Central memory CD8-positive, alpha-beta T cell (primary cell): ENCODE measurements around the gene TMEM107.
A peak's percentile ranks its signal among the peaks of the same experiment; 100 is the strongest.

Experiments
- ATAC-seq: fragments of 150-1000 bp; cut with Tn5 transposase; replicated peaks from 2 replicates; pipeline ENCODE4 v1.10.0; 2022; ENCODE audit warnings: mild to moderate bottlenecking, moderate FRiP score, moderate number of reproducible peaks; ENCODE audit not compliant: poor library complexity, severe bottlenecking; ENCODE audit errors: extremely low read depth
- DNase-seq, 2 donors: peaks; one replicate each; pipeline ENCODE4 v3.0.0; 2021; ENCODE audit warnings: low spot score in 2 of 2
- H3K27ac Mint-ChIP-seq: one replicate; pipeline ENCODE4 v1.8.0; 2022; ENCODE audit warnings: low read depth, mild to moderate bottlenecking, moderate library complexity, mixed read lengths
- H3K27me3 Mint-ChIP-seq: one replicate; pipeline ENCODE4 v1.8.0; 2022; ENCODE audit warnings: mixed read lengths
- H3K36me3 Mint-ChIP-seq: one replicate; pipeline ENCODE4 v1.8.0; 2022; ENCODE audit warnings: mild to moderate bottlenecking, moderate library complexity, mixed read lengths; ENCODE audit not compliant: insufficient read depth
- H3K4me1 Mint-ChIP-seq: one replicate; pipeline ENCODE4 v1.8.0; 2022; ENCODE audit warnings: mixed read lengths
- H3K4me3 Mint-ChIP-seq: one replicate; pipeline ENCODE4 v1.8.0; 2022; ENCODE audit warnings: mild to moderate bottlenecking, moderate library complexity, mixed read lengths
- H3K9me3 Mint-ChIP-seq: one replicate; pipeline ENCODE4 v1.8.0; 2022; ENCODE audit warnings: mixed read lengths

The TMEM107 gene

DNA sequence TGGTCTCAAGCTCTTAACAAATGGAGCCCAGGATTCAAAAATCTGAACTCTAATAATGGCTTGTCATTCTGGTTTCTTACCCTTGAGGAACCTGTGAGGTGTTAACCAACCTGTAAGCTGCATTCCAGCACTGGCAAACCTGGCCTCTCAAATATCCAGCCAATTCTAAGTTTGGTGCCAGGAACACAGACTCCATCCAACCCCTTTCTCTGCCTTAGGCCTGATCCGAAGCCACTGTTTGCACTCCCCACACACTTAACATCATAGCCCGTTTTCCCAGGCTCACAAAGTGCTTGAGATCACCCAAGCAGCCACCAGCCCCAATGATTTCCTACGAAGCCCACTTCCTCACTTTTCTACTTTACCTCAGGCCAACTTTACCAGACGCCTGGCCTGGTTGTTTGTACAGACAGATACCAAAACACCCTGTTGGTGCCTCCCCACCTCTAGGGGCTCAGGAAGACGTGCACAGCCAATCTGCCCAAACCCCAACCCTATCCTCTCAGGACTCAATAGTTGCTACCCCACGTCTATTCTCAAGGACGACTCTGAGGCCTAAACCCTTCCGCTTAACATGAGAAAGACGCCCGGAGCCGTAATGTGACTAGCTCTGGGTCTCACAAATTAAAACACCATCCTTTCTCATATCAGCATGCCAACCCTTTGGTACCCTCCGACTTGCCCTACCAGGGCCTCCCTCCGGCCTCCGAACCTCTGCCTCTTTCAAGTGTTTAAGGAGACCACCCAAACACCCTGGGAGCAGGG lies 20.8 kb downstream of the TMEM107 start:
- Mint-ChIP-seq H3K27ac (no peak overlapping the region), H3K9me3 (no peaks in the 10 kb centered on the region), H3K36me3 (peaks cover 71% of the 10 kb centered on the region), H3K4me1 (peaks cover 32% of the 10 kb centered on the region), H3K27me3 (no peaks in the 10 kb centered on the region), H3K4me3 (no peak overlapping the region)
- ATAC-seq = no peak
- DNase-seq = no peak

DNA sequence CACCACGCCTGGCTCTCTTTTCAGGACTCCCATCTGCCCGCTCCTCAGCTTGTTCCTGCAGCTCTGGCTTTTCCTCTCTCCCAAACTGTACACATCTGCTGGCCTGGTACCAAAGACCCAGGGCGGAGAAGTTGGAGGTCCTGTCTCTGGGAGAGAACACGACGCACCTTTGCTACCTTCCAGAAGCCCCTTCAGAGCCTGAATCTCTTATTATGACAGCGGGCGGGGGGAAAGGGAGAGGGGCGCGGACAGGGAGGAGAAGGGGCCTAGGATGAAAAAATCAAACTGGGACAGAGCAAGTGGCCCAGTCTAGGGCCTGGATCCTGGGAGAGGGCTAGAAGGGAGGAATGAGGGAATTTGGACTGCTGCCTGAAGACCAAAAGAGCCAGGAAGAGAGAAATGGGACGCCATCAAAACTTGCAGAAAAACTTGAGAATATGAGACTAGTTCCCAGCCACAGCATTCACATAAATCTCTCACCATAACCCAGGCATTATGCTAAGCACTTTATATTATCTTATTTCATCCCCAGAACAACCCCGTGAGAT lies 21.5 kb downstream of the TMEM107 start:
- no peak for DNase-seq
- H3K9me3 Mint-ChIP-seq = no peaks in the 10 kb centered on the region
- no peak for ATAC-seq
- no peak overlapping the region for H3K27ac Mint-ChIP-seq
- peaks cover 25% of the 10 kb centered on the region for H3K4me1 Mint-ChIP-seq
- H3K27me3 Mint-ChIP-seq = no peaks in the 10 kb centered on the region
- no peak overlapping the region for H3K4me3 Mint-ChIP-seq
- peaks cover 71% of the 10 kb centered on the region for H3K36me3 Mint-ChIP-seq

DNA sequence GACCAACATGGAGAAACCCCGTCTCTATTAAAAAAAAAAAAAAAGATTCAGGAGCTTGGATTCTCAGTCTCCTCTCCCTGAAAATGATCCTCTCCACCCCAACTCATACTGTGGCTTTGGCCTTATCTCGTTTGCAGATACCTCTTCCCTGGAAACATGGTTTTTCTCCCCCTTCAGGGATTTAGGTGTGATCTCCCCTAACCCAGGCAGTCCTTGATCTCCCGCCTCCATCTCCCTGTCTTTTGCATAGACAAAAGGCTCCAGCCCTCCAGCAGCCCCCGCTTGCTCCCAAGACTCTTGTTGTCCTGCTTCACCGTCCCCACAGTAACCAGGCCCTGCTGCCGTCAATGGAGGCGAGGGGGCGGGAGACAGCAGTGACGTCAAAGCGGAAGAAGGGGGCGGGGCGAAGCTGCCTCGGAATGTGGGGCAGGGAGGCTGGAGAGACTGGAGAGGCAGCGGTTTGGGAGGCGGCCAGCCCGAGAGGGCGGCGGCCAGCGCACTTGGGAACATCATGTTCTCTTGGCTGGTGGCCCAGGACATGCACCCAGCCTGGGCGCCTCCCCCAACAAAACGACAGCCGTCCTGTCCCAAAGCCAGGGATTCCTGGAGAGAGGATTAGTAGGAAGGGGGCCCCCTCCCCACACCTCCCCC lies 22.1 kb downstream of the TMEM107 start:
- peaks cover 21% of the 10 kb centered on the region for H3K4me1 Mint-ChIP-seq
- H3K27me3 Mint-ChIP-seq = no peaks in the 10 kb centered on the region
- peak; percentile 5 for ATAC-seq
- no peak overlapping the region for H3K4me3 Mint-ChIP-seq
- H3K36me3 Mint-ChIP-seq = peaks cover 71% of the 10 kb centered on the region
- no peak overlapping the region for H3K27ac Mint-ChIP-seq
- H3K9me3 Mint-ChIP-seq = no peaks in the 10 kb centered on the region
- peak; percentile 89 to 97 for DNase-seq

DNA sequence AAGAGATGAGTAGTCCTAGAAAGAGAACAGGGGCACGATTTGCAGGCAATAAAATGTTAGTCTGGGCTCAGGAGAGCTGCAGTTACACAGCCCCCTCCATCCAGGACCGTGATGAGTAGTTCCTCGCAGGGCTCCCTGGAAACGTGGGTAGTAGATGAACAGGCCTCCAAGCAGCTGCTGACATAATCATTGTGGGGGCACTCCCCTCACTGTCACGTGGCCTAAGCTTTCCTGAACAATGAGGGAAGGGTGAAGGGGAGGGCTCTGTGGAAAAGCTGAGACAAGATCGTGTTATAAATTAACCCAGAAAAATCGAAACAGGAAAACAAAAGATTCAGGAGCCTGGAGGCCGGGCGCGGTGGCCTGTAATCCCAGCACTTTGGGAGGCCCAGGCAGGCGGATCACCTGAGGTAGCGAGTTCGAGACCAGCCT lies 22.6 kb downstream of the TMEM107 start:
- no peak overlapping the region for H3K27ac Mint-ChIP-seq
- no peak for ATAC-seq
- peaks cover 17% of the 10 kb centered on the region for H3K4me1 Mint-ChIP-seq
- no peaks in the 10 kb centered on the region for H3K27me3 Mint-ChIP-seq
- peaks cover 74% of the 10 kb centered on the region for H3K36me3 Mint-ChIP-seq
- no peak overlapping the region for H3K4me3 Mint-ChIP-seq
- H3K9me3 Mint-ChIP-seq = no peaks in the 10 kb centered on the region
- DNase-seq = no peak

DNA sequence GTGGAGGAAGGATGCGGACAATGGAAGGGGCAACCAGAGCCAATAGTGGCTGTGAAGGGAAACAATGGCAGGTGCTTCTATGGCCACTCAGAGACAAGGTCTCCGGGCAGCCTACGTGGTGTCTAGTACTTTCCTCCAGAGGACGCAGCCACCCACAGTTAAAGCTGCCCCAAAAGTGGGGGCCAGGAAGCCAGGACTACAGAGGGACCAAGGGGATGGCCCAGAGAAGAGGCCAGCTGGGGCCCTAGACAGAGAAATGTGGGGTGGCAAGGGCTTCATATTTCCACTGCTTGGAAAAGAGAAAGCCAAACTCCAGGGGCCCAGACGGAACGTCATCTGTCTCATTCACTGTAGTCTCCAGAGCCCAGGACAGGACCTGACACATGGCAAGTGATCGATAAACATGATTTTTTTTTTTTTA lies 23.1 kb downstream of the TMEM107 start:
- Mint-ChIP-seq H3K4me3 (no peak overlapping the region), H3K27ac (no peak overlapping the region), H3K27me3 (no peaks in the 10 kb centered on the region), H3K36me3 (peaks cover 74% of the 10 kb centered on the region), H3K9me3 (no peaks in the 10 kb centered on the region), H3K4me1 (peaks cover 14% of the 10 kb centered on the region)
- ATAC-seq (no peak), DNase-seq (no peak)

DNA sequence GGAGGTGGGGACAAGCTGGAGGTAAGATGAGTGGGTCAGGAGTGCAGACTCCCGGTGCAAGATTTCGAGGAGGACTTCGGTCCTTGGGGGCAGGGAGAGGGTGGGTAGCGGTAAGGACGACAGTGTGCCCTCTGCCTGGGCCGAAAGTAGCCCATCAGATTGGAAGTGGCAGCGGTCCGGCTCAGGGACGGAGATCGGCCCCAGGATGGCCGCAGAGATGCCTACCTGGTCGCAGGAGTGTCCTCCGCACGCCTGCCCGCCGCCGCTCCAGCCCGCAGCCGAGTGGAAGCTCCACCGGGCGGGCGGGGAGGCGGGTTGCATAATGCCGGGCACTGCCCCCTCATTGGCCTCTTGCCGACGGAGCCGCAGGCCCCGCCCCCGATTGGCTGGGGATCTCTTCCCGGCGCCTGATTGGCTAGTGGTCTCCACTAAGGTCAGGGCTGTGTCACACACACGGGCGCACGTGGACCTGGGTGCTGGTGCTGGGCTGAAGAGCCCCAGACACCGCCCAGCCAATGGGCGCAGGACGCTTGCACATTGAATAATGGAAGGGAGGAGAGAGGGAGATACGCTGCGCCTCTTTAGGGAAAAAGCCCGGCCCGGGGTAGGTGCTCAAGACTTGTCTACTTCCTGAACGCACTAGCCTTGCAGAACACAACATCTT lies 23.9 kb downstream of the TMEM107 start, which contains the start of gene PER1:
TSS of gene PER1 (minus strand) at position 293 of the 664 bp plus-strand sequence. CDS start 1,698 bp downstream, outside the sequence.
- DNase-seq (peak; percentile 67 to 74), ATAC-seq (no peak)
- Mint-ChIP-seq H3K4me1 (peaks cover 19% of the 10 kb centered on the region), H3K27me3 (no peaks in the 10 kb centered on the region), H3K9me3 (no peaks in the 10 kb centered on the region), H3K36me3 (peaks cover 80% of the 10 kb centered on the region), H3K4me3 (no peak within 1 kb of the TSS), H3K27ac (no peak within 1 kb of the TSS)

DNA sequence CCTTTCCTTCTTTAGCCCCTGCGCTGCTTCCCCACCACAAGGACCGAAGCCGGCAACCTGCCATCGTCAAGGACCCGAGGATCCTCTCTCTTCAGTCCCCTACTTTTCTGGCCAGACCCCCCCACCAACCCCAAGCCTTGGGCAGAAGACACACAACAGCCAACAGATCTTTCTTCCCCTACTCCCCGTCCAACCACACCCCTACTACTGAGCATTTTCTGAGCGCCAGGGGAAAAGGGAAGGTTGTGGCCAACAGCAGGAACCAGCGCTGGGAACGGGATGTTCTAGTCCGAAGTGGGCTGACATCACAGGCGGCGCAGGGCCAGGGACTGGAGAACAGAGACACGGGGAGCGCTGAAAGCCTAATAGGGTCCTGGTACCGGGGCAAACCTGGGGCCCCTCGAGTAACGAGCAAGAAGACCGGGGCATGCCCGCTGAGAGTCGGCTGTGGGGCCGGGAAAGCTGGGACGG lies 24.5 kb downstream of the TMEM107 start:
- Mint-ChIP-seq H3K4me1 (peaks cover 24% of the 10 kb centered on the region), H3K9me3 (no peaks in the 10 kb centered on the region), H3K4me3 (no peak overlapping the region), H3K27me3 (no peaks in the 10 kb centered on the region), H3K27ac (no peak overlapping the region), H3K36me3 (peaks cover 86% of the 10 kb centered on the region)
- ATAC-seq (no peak), DNase-seq (no peak)

DNA sequence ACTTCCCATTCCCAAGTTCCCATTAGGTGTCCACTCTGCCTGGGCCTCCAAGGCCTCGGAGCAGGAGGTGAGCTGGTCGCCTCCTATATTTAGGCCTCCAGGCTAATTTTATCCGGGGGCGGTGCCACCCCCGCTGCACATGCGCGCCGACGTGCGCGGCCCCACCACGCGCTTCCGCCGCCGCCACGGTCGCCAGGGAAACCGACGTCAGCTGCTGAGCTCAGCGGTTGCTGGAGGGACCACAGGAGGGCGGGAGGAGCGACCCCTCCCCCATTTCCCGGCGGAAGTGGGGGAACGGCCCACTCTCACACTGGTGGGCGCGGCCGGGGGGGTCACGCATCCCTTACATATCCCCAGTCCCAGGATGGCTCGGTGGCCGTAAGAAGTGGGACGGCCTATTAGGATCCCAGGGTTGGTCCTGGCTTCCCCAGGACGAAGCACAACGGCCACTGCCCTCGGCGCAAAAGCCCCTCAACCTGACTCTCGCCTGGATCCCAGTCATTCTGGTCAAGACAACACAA lies 25.0 kb downstream of the TMEM107 start:
- H3K36me3 Mint-ChIP-seq = peaks cover 91% of the 10 kb centered on the region
- ATAC-seq (peak; percentile 35), DNase-seq (peak; percentile 83 to 90)
- H3K27ac Mint-ChIP-seq = no peak overlapping the region
- H3K4me1 Mint-ChIP-seq = peaks cover 28% of the 10 kb centered on the region
- no peaks in the 10 kb centered on the region for H3K27me3 Mint-ChIP-seq
- H3K4me3 Mint-ChIP-seq = no peak overlapping the region
- H3K9me3 Mint-ChIP-seq = no peaks in the 10 kb centered on the region

DNA sequence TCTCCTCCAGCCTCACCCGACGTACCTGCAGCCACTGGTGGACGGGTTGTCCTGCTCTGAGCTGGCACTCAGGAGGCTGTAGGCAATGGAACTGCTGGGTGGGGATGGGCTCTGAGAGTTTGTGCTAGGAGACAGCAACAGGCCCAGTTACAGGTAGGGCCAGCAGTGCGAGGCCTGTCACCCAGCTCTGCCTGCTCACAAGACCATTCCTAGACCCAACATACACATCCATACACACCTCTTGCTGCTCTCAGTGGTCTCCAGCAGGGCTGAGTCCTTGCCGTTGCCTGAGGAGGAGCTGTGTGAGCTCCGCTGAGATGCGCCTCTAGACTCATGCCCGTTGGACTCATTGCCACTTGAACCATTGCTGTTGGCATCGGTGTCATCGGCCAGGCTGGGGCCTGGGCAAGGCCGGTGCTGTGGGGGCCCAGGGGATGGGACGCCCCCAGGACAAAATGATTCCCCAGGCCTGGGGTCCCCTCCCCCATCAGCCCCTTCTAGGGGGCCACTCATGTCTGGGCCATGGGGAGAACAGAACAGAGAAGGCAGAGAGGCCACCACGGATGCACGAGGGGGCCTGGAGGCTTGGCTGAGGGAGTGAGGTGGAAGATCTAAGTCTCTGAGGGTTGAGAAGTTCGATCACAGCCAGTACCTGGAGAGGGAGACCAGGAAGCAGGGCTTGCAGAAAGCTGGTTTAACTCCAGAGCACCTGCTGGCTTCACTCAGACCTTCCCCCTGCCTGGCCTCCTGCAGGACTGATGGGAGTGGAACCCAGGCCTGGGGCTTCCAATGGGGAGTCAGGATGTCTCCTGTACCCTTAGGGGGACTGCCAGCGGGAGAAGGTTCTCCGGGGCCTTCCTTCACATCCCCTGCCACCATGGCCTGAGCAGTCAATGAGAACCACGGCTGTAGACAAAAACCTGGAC lies 25.7 kb downstream of the TMEM107 start:
- Mint-ChIP-seq H3K27ac (no peak overlapping the region), H3K4me3 (no peak overlapping the region), H3K9me3 (no peaks in the 10 kb centered on the region), H3K36me3 (peaks cover 96% of the 10 kb centered on the region), H3K27me3 (no peaks in the 10 kb centered on the region), H3K4me1 (peaks cover 32% of the 10 kb centered on the region)
- ATAC-seq (no peak), DNase-seq (no peak)

DNA sequence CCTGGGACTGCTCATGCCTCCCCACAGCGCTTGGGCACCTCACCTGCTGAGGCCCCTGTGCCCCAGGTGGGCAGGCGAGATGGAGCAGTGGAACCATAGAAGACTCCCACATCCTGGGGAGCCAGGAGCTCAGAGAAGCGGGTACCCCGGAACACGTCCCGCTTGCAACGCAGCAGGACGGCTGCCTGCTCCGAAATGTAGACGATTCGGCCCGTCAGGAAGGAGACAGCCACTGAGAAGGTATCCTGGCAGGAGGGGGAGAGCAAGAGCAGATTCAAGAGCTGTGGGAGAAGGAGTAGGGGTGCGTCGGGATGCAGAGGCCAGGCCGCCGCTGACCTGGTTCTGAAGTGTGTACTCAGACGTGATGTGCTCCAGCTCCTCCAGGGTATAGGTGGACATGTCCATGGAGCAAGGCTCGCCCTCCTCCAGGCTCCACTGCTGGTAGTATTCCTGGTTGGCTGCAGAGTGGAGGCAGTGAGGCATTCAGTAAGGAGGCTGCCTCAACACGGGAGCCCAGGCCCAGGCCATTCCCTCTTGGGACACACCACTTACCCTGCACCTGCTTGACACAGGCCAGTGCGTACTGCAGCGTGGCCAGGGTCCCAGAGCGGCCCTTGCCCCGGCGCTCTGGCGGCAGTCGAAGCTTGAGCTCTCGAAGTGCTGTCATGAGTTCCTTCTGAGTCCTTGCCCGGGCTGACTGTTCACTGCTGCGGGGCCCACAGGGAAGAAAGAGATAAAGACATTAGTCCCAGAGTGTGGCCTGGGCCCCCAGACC lies 26.6 kb downstream of the TMEM107 start:
- no peaks in the 10 kb centered on the region for H3K27me3 Mint-ChIP-seq
- H3K4me3 Mint-ChIP-seq = no peak overlapping the region
- ATAC-seq = no peak
- H3K27ac Mint-ChIP-seq = no peak overlapping the region
- peaks cover 32% of the 10 kb centered on the region for H3K4me1 Mint-ChIP-seq
- no peak for DNase-seq
- H3K36me3 Mint-ChIP-seq = peaks cover 95% of the 10 kb centered on the region
- no peaks in the 10 kb centered on the region for H3K9me3 Mint-ChIP-seq

DNA sequence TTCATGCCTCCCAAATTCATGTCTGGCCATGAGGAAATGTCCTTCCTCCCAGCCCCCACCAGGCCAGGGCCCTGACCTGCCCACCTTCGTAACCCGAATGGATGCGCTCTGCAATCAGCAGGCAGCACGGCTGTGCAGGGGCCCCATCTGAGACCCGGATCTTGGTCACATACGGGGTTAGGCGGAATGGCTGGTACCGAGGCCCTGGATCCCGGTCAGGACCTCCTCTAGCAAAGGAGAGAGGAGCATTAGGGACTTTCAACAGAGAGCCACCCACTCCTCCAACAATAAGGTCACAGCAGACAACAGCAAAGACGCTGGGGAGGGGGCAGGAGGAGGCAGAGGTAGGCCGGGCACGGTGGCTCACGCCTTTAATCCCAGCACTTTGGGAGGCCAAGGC lies 27.6 kb downstream of the TMEM107 start:
- DNase-seq (no peak), ATAC-seq (no peak)
- Mint-ChIP-seq H3K4me3 (peak overlapping the region; percentile 64), H3K4me1 (peaks cover 32% of the 10 kb centered on the region), H3K36me3 (peaks cover 97% of the 10 kb centered on the region), H3K9me3 (no peaks in the 10 kb centered on the region), H3K27ac (no peak overlapping the region), H3K27me3 (no peaks in the 10 kb centered on the region)
